SK-N-SH treated with all-trans-retinoic acid at 6 μM for 48 hours (cell line): ENCODE results near the gene CLSTN2.

Source experiments
- CREB5 ChIP-seq: fragments of 250-450 bp; sonication (Bioruptor Pico); IDR thresholded peaks from 2 replicates; pipeline ENCODE4 v1.5.1; 2020; ENCODE audit warnings: low read depth, mild to moderate bottlenecking, moderate library complexity
- CSDC2 ChIP-seq: fragments of 250-450 bp; sonication (Bioruptor Pico); IDR thresholded peaks from 2 replicates; pipeline ENCODE4 v1.5.0; 2020; ENCODE audit warnings: mild to moderate bottlenecking, moderate library complexity
- CSRNP3 ChIP-seq: fragments of 250-450 bp; sonication (Bioruptor Pico); IDR thresholded peaks from 2 replicates; pipeline ENCODE4 v1.5.1; 2021; ENCODE audit warnings: mild to moderate bottlenecking, moderate library complexity
- GLIS3 ChIP-seq: fragments of 250-450 bp; sonication (Bioruptor Pico); IDR thresholded peaks from 2 replicates; pipeline ENCODE4 v1.5.0; 2020; ENCODE audit warnings: mild to moderate bottlenecking, moderate library complexity
- PATZ1 ChIP-seq: fragments of 250-450 bp; sonication (Bioruptor Pico); IDR thresholded peaks from 2 replicates; pipeline ENCODE4 v1.8.0; 2020; ENCODE audit warnings: mild to moderate bottlenecking, moderate library complexity, borderline replicate concordance
- PPARA ChIP-seq: fragments of 250-450 bp; sonication (Bioruptor Pico); IDR thresholded peaks from 2 replicates; pipeline ENCODE4 v1.5.0; 2020; ENCODE audit warnings: mild to moderate bottlenecking, borderline replicate concordance
- SNAI2 ChIP-seq: fragments of 250-450 bp; sonication (Bioruptor Pico); IDR thresholded peaks from 2 replicates; pipeline ENCODE4 v1.5.0; 2020; ENCODE audit warnings: mild to moderate bottlenecking, moderate library complexity
- TCF4 ChIP-seq: fragments of 250-450 bp; sonication (Bioruptor Pico); IDR thresholded peaks from 2 replicates; pipeline ENCODE4 v1.8.0; 2021; ENCODE audit warnings: mild to moderate bottlenecking, moderate library complexity, borderline replicate concordance
- ZFP3 ChIP-seq: fragments of 250-450 bp; sonication (Bioruptor Pico); IDR thresholded peaks from 2 replicates; pipeline ENCODE4 v1.5.0; 2020; ENCODE audit warnings: mild to moderate bottlenecking, moderate library complexity
- ZNF565 ChIP-seq: fragments of 450-650 bp; formaldehyde crosslinking; conservative IDR thresholded peaks from 2 replicates; pipeline ENCODE4 v1.5.0; 2020; ENCODE audit warnings: low read depth, mild to moderate bottlenecking, moderate library complexity
- ZNF70 ChIP-seq: fragments of 450-650 bp; formaldehyde crosslinking; IDR thresholded peaks from 2 replicates; pipeline ENCODE4 v1.5.0; 2020; ENCODE audit warnings: mild to moderate bottlenecking, moderate library complexity
- ZNF8 ChIP-seq: fragments of 450-650 bp; formaldehyde crosslinking; IDR thresholded peaks from 2 replicates; pipeline ENCODE4 v1.5.0; 2020; ENCODE audit warnings: mild to moderate bottlenecking, moderate library complexity
- TF ChIP-seq, protein P1 (sequence below): fragments of 250-450 bp; sonication (Bioruptor Pico); IDR thresholded peaks from 2 replicates; pipeline ENCODE4 v1.5.0; 2020; ENCODE audit warnings: mild to moderate bottlenecking, moderate library complexity

- no peak for TF ChIP-seq SNAI2 (CRISPR knock-in tag)
- no peak for TF ChIP-seq PATZ1 (CRISPR knock-in tag)
- TF ChIP-seq GLIS3 (CRISPR knock-in tag) = no peak
- TF ChIP-seq TCF4 (CRISPR knock-in tag) = no peak
- no peak for TF ChIP-seq CSRNP3
- no peak for TF ChIP-seq ZNF565 (CRISPR knock-in tag)
- no peak for TF ChIP-seq CREB5 (CRISPR knock-in tag)
- no peak for TF ChIP-seq ZNF70
- TF ChIP-seq ZFP3 (CRISPR knock-in tag) = no peak
- TF ChIP-seq, protein P1, sequence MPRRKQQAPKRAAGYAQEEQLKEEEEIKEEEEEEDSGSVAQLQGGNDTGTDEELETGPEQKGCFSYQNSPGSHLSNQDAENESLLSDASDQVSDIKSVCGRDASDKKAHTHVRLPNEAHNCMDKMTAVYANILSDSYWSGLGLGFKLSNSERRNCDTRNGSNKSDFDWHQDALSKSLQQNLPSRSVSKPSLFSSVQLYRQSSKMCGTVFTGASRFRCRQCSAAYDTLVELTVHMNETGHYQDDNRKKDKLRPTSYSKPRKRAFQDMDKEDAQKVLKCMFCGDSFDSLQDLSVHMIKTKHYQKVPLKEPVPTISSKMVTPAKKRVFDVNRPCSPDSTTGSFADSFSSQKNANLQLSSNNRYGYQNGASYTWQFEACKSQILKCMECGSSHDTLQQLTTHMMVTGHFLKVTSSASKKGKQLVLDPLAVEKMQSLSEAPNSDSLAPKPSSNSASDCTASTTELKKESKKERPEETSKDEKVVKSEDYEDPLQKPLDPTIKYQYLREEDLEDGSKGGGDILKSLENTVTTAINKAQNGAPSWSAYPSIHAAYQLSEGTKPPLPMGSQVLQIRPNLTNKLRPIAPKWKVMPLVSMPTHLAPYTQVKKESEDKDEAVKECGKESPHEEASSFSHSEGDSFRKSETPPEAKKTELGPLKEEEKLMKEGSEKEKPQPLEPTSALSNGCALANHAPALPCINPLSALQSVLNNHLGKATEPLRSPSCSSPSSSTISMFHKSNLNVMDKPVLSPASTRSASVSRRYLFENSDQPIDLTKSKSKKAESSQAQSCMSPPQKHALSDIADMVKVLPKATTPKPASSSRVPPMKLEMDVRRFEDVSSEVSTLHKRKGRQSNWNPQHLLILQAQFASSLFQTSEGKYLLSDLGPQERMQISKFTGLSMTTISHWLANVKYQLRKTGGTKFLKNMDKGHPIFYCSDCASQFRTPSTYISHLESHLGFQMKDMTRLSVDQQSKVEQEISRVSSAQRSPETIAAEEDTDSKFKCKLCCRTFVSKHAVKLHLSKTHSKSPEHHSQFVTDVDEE (CRISPR knock-in tag) = no peak
- no peak for TF ChIP-seq PPARA (CRISPR knock-in tag)
- no peak for TF ChIP-seq CSDC2
- no peak for TF ChIP-seq ZNF8
These were observed 461.1 kb downstream of the CLSTN2 start for GRCh38 chr3:140396110-140396509.
